ENCODE data around the gene PIR. TPM values are rescaled to one million over a fixed set of nuclear protein-coding genes. Genes with fewer than 3 reads are reported as not detected.

The PIR gene
- total RNA-seq, 1 experiment from 2014 or later: 58.0 TPM

- POLR2A ChIA-PET (ENCODE audit: low non-redundant PET): no interaction called here
Observed at GRCh38 chrX:15495801-15496200, 2.7 kb upstream of the PIR start.

GRCh38 chrX:15492469-15492868 lies 664 bp downstream of the PIR start:
- peak; percentile 4 for DNase-seq (ENCODE audit: low spot score)
- H3K27ac ChIP-seq (ENCODE audit: low read depth, low read length, poor library complexity, severe bottlenecking): peak overlapping the region; percentile 78
- no peaks in the 10 kb centered on the region for H3K4me1 ChIP-seq (ENCODE audit: insufficient read depth, low read length, poor library complexity, severe bottlenecking)
- no peak for TF ChIP-seq EZH2 (IDR thresholded peaks at IDR 0.05; ENCODE audit: borderline replicate concordance, low read depth, low read length, poor library complexity, severe bottlenecking)
- TF ChIP-seq CTCF (conservative IDR thresholded peaks at IDR 0.05; ENCODE audit: low read depth, low read length): no peak
- ChIA-PET CTCF (no interaction called here), POLR2A (ENCODE audit: low non-redundant PET) (no interaction called here)
- no TSS peak for BruUV-seq (replicated peaks)
- peak overlapping the region; percentile 52 for H3K4me3 ChIP-seq (ENCODE audit: low read depth, low read length, poor library complexity, severe bottlenecking)
- peaks cover 5% of the 10 kb centered on the region for H3K36me3 ChIP-seq (ENCODE audit: insufficient read depth, low read length, poor library complexity, severe bottlenecking)
- intact Hi-C loops (cut with micrococcal nuclease; ENCODE audit: unreplicated experiment): loop anchor here (10.0 kb wide), 2 partner anchors 152 to 182 kb away; no protein-coding TSS in a partner anchor
- no peaks in the 10 kb centered on the region for H3K9me3 ChIP-seq (ENCODE audit: low read depth, low read length, poor library complexity, severe bottlenecking)
- H3K27me3 ChIP-seq (replicated peaks; ENCODE audit: insufficient read depth, low read depth, low read length, poor library complexity): no peaks in the 10 kb centered on the region

More at GRCh38 chrX:15495801-15496200, 2.7 kb upstream of the PIR start:
- H3K4me3 ChIP-seq (ENCODE audit: low read depth, low read length, poor library complexity, severe bottlenecking): no peak overlapping the region
- no peaks in the 10 kb centered on the region for H3K36me3 ChIP-seq (ENCODE audit: insufficient read depth, low read length, poor library complexity, severe bottlenecking)
- no peak for DNase-seq (ENCODE audit: low spot score)
- TF ChIP-seq EZH2 (IDR thresholded peaks at IDR 0.05; ENCODE audit: borderline replicate concordance, low read depth, low read length, poor library complexity, severe bottlenecking): no peak
- no peak for TF ChIP-seq CTCF (conservative IDR thresholded peaks at IDR 0.05; ENCODE audit: low read depth, low read length)
- no peaks in the 10 kb centered on the region for H3K9me3 ChIP-seq (ENCODE audit: low read depth, low read length, poor library complexity, severe bottlenecking)
- H3K27ac ChIP-seq (ENCODE audit: low read depth, low read length, poor library complexity, severe bottlenecking): no peak overlapping the region
- H3K4me1 ChIP-seq (ENCODE audit: insufficient read depth, low read length, poor library complexity, severe bottlenecking): no peaks in the 10 kb centered on the region
- intact Hi-C loops (cut with micrococcal nuclease; ENCODE audit: unreplicated experiment): loop anchor here (10.0 kb wide), 2 partner anchors 149 to 179 kb away; no protein-coding TSS in a partner anchor
- peaks cover 14% of the 10 kb centered on the region for H3K27me3 ChIP-seq (replicated peaks; ENCODE audit: insufficient read depth, low read depth, low read length, poor library complexity)
- no TSS peak for BruUV-seq (replicated peaks)
- CTCF ChIA-PET: no interaction called here

GRCh38 chrX:15483891-15484290 lies 9.2 kb downstream of the PIR start:
- no peaks in the 10 kb centered on the region for H3K4me1 ChIP-seq (ENCODE audit: insufficient read depth, low read length, poor library complexity, severe bottlenecking)
- ChIA-PET POLR2A (ENCODE audit: low non-redundant PET) (no interaction called here), CTCF (no interaction called here)
- H3K36me3 ChIP-seq (ENCODE audit: insufficient read depth, low read length, poor library complexity, severe bottlenecking): peaks cover 8% of the 10 kb centered on the region
- H3K9me3 ChIP-seq (ENCODE audit: low read depth, low read length, poor library complexity, severe bottlenecking): no peaks in the 10 kb centered on the region
- TF ChIP-seq EZH2 (IDR thresholded peaks at IDR 0.05; ENCODE audit: borderline replicate concordance, low read depth, low read length, poor library complexity, severe bottlenecking) (no peak), CTCF (conservative IDR thresholded peaks at IDR 0.05; ENCODE audit: low read depth, low read length) (no peak)
- H3K27me3 ChIP-seq (replicated peaks; ENCODE audit: insufficient read depth, low read depth, low read length, poor library complexity): no peaks in the 10 kb centered on the region
- H3K4me3 ChIP-seq (ENCODE audit: low read depth, low read length, poor library complexity, severe bottlenecking): no peak overlapping the region
- H3K27ac ChIP-seq (ENCODE audit: low read depth, low read length, poor library complexity, severe bottlenecking): no peak overlapping the region
- no peak for DNase-seq (ENCODE audit: low spot score)
- intact Hi-C loops (cut with micrococcal nuclease; ENCODE audit: unreplicated experiment): no loop called here
- no TSS peak for BruUV-seq (replicated peaks)

Data from A673 (cell line).